Measurements from ENCODE around the gene CXorf58. TPM values are rescaled to one million over a fixed set of nuclear protein-coding genes. Genes with fewer than 3 reads are reported as not detected.

The CXorf58 gene
- total and polyA plus RNA-seq, 2 donors (not counting 3 experiments of a cell fraction or from before 2014, with no cell fraction given), result not detected

GRCh38 chrX:23883737-23884354 lies 24.0 kb upstream of the CXorf58 start:
- DNase-seq (ENCODE audit: low read depth, low spot score), result peak; percentile 37
- Histone ChIP-seq H3K36me3 (ENCODE audit: control insufficient read depth in 2 of 2, extremely low read depth in 1 of 2, insufficient read depth in 2 of 2, low read length in 2 of 2) (no peaks in the 10 kb centered on the region), H2AFZ (ENCODE audit: low read depth, low read length) (peak overlapping the region; percentile 17), H3K9ac (replicated peaks; ENCODE audit: extremely low read depth, insufficient read depth, low read length) (no peak overlapping the region), H3K79me2 (ENCODE audit: control insufficient read depth, insufficient read depth, low read length) (no peaks in the 10 kb centered on the region), H4K20me1 (replicated peaks; ENCODE audit: control insufficient read depth, extremely low read depth, insufficient read depth, low read length) (no peaks in the 10 kb centered on the region), H3K4me2 (ENCODE audit: insufficient read depth, low read length) (peak overlapping the region; percentile 24), H3K27ac (ENCODE audit: insufficient read depth, low read depth, low read length) (peak overlapping the region; percentile 37), H3K4me1 (ENCODE audit: control insufficient read depth, extremely low read depth, insufficient read depth, low read length) (peaks cover 10% of the 10 kb centered on the region), H3K9me1 (replicated peaks; ENCODE audit: control insufficient read depth, extremely low read depth, insufficient read depth, low read length) (no peaks in the 10 kb centered on the region), H3K27me3 (ENCODE audit: control insufficient read depth in 2 of 2, insufficient read depth in 2 of 2, low read length in 2 of 2) (no peaks in the 10 kb centered on the region), H3K9me3 (replicated peaks; ENCODE audit: control insufficient read depth, insufficient read depth, low read length) (no peaks in the 10 kb centered on the region), H3K4me3 (replicated peaks in 1 of 3; ENCODE audit: insufficient read depth in 1 of 3, low read depth in 1 of 3, low read length in 3 of 3) (no peak overlapping the region)
- no TSS peak for BruUV-seq (replicated peaks)
- TF ChIP-seq CTCF (IDR thresholded peaks at IDR 0.05; ENCODE audit: extremely low read depth in 1 of 2, insufficient read depth in 1 of 2, low read depth in 1 of 2, low read length in 2 of 2) (no peak), POLR2A (IDR thresholded peaks at IDR 0.05; ENCODE audit: low read depth, low read length) (no peak), MAX (IDR thresholded peaks at IDR 0.05; ENCODE audit: insufficient read depth, insufficient read length) (no peak), FOS (IDR thresholded peaks at IDR 0.05; ENCODE audit: borderline replicate concordance, insufficient read depth, low read length) (peak; percentile 37), MYC (IDR thresholded peaks at IDR 0.05; ENCODE audit: low read depth, low read length) (no peak)
- POLR2A ChIA-PET, result no interaction called here
- intact Hi-C loops (cut with micrococcal nuclease) (no loop called here), dilution Hi-C loops (cut with MboI; ENCODE audit: extremely low pct_ligation_motif_present, low sequenced_read_pairs) (no loop called here)
- FAIRE-seq, result peak; percentile 65
- CTCF ChIA-PET, result interaction anchor here (1.1 kb wide), 1 partner anchor 18 kb away, joined by 5 read pairs; no protein-coding TSS in a partner anchor

Measured in endothelial cell of umbilical vein (primary cell).